Measurements from ENCODE around the gene ROMO1.
"Not testable (repeated sequence)": the region's sequence is repeated elsewhere in the genome, so short reads cannot be mapped to it uniquely, and the experiment has no call there.

ROMO1 gene

DNA sequence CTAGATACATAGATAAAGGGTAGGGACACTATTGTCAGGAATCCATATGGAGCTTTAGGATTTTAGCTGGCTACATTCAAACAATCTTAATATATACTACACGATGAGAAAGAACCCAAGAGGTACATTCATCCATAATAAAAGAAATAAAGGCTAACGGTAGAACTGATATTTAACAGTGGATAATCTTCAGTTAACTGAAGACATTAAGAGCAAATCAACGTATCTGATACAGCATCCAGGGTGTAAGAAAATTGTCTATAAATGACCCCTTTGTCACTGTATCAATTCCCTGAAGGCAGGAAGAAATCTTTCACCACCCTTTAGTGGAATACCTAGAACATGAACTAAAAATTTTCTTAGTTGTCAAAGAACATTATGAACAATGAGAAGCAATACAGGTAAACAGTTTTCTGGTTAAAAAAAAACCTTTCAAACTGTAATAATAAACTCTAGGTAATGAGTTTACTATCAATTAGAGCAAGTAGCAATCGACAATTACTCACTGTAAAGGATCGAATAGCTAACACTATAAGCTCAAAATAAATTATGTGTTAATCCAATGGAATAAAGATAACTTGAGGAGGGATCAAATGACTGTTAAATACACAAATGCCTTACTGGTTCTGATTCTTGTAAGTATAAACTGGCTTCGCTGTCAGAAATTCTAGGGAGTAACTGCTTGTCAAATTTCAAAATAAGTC lies 11.8 kb downstream of the ROMO1 start:
- no peak for DNase-seq (ENCODE audit: low spot score)

GRCh38 chr20:35711588-35712209 lies 12.5 kb downstream of the ROMO1 start:
- no peak for DNase-seq (ENCODE audit: low spot score)

DNA sequence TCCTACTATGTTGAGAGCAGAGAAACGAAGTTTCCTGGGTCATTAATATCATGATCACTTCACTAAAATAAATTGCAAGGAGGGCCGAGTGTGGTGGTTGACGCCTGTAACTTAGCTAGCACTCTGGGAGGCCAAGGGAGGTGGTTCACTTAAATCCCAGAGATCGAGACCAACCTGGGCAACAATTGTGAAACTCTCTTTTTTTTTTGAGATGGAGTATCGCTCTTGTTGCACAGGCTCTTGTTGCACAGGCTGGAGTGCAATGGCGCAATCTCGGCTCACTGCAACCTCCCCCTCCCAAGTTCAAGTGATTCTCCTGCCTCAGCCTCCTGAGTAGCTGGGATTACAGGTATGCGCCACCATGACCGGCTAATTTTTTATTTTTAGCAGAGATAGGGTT lies 13.9 kb downstream of the ROMO1 start:
- not testable (repeated sequence) for DNase-seq (ENCODE audit: low spot score)

- DNase-seq (ENCODE audit: low spot score) = no peak
Observed at GRCh38 chr20:35714127-35714526, 14.9 kb downstream of the ROMO1 start.

DNA sequence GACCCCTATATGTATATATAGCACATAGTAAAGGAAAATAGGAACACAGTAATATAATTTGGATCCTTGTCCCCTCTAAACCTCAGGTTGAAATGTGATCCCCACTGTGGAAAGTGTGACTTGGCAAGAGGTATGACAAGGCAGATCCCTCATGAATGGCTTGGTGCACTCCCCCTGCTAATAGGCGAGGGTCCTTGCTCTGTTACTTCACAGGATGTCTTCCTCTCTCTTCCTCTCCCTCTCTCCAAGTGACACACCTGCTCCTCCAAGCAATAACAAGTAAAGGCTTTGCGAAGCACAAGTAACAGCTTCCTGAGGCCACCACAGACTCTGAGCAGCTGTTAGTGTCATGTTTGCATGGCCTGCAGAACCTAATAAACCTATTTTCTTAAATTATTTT lies 16.4 kb downstream of the ROMO1 start:
- DNase-seq (ENCODE audit: low spot score) = no peak

DNA sequence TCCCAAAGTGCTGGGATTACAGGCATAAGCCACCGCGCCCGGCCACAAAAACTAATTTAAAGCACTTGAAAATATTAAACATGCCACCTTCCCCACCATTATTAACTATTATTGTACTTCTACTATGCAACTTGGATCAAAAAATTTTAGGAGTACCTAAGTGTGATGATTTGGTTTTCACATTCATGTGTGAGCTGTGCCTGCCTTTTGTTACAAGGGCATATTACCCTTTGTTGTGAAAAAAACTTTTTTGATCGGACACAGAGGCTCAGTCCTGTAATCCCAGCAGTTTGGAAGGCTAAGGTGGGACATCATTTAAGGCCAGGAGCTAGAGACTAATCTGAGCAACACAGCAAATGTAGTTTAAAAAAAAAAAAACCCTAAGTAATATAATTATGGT lies 17.1 kb downstream of the ROMO1 start:
- no peak for DNase-seq (ENCODE audit: low spot score)

DNA sequence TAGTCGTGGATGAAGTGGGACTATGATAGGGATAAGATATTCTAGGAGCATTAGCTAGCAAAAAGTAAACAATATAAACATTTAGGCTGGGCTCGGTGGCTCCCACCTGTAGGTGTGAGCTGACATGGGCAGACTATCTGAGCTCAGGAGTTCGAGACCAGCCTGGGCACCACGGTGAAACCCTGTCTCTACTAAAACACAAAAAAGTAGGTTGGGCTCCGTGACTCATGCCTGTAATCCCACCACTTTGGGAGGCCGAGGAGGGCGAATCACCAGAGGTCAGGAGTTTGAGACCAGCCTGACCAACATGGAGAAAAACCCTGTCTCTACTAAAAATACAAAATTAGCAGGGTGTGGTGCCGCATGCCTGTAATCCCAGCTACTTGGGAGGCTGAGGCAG lies 19.1 kb downstream of the ROMO1 start:
- not testable (repeated sequence) for DNase-seq (ENCODE audit: low spot score)

- peak; percentile 10 for DNase-seq (ENCODE audit: low spot score)
Observed at GRCh38 chr20:35718972-35719635, 19.9 kb downstream of the ROMO1 start.

GRCh38 chr20:35719717-35720116 lies 20.5 kb downstream of the ROMO1 start:
- DNase-seq (ENCODE audit: low spot score) = no peak

GRCh38 chr20:35720165-35721123 lies 21.2 kb downstream of the ROMO1 start:
- no peak for DNase-seq (ENCODE audit: low spot score)

DNA sequence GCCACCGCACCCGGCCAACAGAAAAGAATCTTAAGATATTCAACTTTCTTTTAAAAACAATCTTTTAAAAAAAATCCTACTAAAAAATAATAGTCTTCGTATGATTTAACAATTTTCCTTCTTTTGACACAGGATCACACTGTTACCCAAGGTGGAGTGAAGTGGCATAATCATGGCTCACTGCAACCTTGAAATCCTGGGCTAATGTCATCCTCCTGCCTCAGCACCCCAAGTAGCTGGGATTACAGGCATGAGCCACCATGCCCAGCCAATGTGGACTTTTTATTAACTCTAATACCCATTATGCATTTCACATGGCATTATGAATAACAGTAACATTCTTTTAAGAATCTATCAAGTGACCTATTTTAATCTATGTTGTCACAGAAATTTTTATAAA lies 22.0 kb downstream of the ROMO1 start:
- no peak for DNase-seq (ENCODE audit: low spot score)

GRCh38 chr20:35721621-35722020 lies 22.4 kb downstream of the ROMO1 start:
- DNase-seq (ENCODE audit: low spot score) = no peak

- not testable (repeated sequence) for DNase-seq (ENCODE audit: low spot score)
Observed at GRCh38 chr20:35723275-35723639, 24.1 kb downstream of the ROMO1 start.

DNA sequence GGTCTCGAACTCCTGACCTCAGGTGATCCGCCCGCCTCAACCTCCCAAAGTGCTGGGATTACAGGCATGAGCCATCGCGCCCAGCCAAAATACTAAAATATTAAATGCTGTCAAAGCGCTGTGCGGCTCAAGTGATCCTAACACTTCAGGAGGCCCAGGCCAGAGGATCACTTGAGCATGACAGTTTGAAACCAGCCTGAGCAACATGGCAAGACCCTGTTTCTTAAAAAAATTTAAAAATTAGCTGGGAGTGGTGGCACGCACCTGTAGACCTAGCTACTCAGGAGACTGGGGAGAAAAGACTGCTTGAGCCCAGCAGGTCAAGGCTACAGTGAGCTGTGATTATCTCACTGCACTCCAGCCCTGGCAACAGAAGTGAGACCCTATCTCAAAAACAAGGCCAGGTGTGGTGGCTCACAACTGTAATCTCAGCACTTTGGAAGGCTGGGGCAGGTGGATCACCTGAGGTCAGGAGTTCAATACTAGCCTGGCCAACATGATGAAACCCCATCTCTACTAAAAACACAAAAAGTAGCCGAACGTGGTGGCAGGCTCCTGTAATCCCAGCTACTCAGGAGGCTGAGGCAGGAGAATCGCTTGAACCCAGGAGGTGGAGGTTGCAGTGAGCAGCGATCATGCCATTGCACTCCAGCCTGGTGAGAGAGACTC lies 24.6 kb downstream of the ROMO1 start:
- not testable (repeated sequence) for DNase-seq (ENCODE audit: low spot score)

- no peak for DNase-seq (ENCODE audit: low spot score)
Observed at GRCh38 chr20:35724321-35725230, 25.4 kb downstream of the ROMO1 start.

- DNase-seq (ENCODE audit: low spot score) = no peak
Observed at GRCh38 chr20:35726842-35727711, 27.9 kb downstream of the ROMO1 start.

- DNase-seq (ENCODE audit: low spot score) = no peak
Observed at GRCh38 chr20:35729283-35729807, 30.1 kb downstream of the ROMO1 start.

DNA sequence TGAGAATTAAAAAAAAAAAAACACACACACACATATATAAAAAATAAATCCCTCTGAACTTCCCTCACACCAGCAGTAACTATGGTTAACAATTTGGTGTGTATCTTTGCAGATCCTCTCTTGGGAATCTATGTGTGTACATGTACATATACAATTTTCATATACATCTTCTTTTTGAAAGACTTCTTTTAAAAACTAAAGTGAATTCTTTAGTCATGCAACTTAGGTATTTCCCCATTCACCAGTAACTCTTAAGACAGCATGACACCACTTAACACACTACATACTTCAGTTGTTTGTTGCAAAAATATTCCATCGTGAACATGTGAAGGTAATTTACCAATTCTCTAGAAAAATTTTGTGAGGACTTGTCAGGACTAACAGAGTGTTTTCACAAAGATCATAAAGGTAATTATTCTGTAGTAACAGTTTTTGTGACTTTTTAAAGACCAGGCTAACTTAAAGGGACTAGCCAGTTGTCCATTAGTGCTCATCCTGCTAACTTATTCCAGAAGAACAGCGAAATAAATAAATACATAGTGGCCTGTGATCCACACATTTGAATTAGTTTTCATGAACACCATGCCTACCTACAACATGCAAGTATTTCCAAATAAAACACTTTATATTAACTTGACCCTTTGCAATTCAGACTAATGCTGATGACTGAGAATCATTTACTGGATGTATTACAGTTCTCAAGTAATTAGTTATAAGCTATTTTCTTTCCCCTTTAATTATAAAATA lies 30.8 kb downstream of the ROMO1 start:
- no peak for DNase-seq (ENCODE audit: low spot score)
